ENCODE data around the gene ZNF420. TPM values are rescaled to one million over a fixed set of nuclear protein-coding genes. Genes with fewer than 3 reads are reported as not detected.
"Not testable (repeated sequence)": the region's sequence is repeated elsewhere in the genome, so short reads cannot be mapped to it uniquely, and the experiment has no call there.

ZNF420 gene
- 28.2 TPM for total RNA-seq

- DNase-seq: peak; percentile 98
These were observed at the start of gene ZNF420 for GRCh38 chr19:37077934-37078716. ZNF420 (plus strand) TSS chr19:37078433; CDS start chr19:37089119, 10,686 bp downstream.

GRCh38 chr19:37045140-37045539 lies 33.1 kb upstream of the ZNF420 start:
- no peak for DNase-seq

GRCh38 chr19:37055330-37055729 lies 22.9 kb upstream of the ZNF420 start:
- no peak for DNase-seq

GRCh38 chr19:37056776-37057175 lies 21.5 kb upstream of the ZNF420 start:
- DNase-seq: no peak

GRCh38 chr19:37059142-37059541 lies 19.1 kb upstream of the ZNF420 start:
- no peak for DNase-seq

- DNase-seq: not testable (repeated sequence)
These were observed 13.3 kb upstream of the ZNF420 start for GRCh38 chr19:37064886-37065285.

- no peak for DNase-seq
These were observed 4.1 kb upstream of the ZNF420 start for GRCh38 chr19:37074111-37074510.

GRCh38 chr19:37074819-37075362 lies 3.3 kb upstream of the ZNF420 start:
- DNase-seq: no peak

- not testable (repeated sequence) for DNase-seq
These were observed 1.7 kb upstream of the ZNF420 start for GRCh38 chr19:37076524-37076923.

- DNase-seq: no peak
These were observed 716 bp upstream of the ZNF420 start for GRCh38 chr19:37077501-37077933.

GRCh38 chr19:37078717-37079032 lies 442 bp downstream of the ZNF420 start:
- DNase-seq: no peak

- no peak for DNase-seq
These were observed 1.0 kb downstream of the ZNF420 start for GRCh38 chr19:37079238-37079637.

- DNase-seq: no peak
These were observed 4.1 kb downstream of the ZNF420 start for GRCh38 chr19:37082307-37082706.

- DNase-seq: no peak
These were observed 8.9 kb downstream of the ZNF420 start for GRCh38 chr19:37087110-37087509.

- DNase-seq: no peak
These were observed 17.6 kb downstream of the ZNF420 start for GRCh38 chr19:37095859-37096258.

GRCh38 chr19:37098570-37098969 lies 20.3 kb downstream of the ZNF420 start:
- DNase-seq: no peak

GRCh38 chr19:37104135-37104534 lies 25.9 kb downstream of the ZNF420 start:
- not testable (repeated sequence) for DNase-seq

- not testable (repeated sequence) for DNase-seq
These were observed 33.5 kb downstream of the ZNF420 start for GRCh38 chr19:37111753-37112152.

- no peak for DNase-seq
These were observed 35.8 kb downstream of the ZNF420 start for GRCh38 chr19:37114001-37114400.

- not testable (repeated sequence) for DNase-seq
These were observed 43.9 kb downstream of the ZNF420 start for GRCh38 chr19:37122093-37122492.

- no peak for DNase-seq
These were observed 50.0 kb downstream of the ZNF420 start for GRCh38 chr19:37127999-37128820.

- DNase-seq: no peak
These were observed 50.6 kb downstream of the ZNF420 start for GRCh38 chr19:37128821-37129177.

- no peak for DNase-seq
These were observed 57.9 kb downstream of the ZNF420 start for GRCh38 chr19:37136111-37136510.
